Prostate gland (tissue), 2 donors: ENCODE results near the gene CTF1. TPM values are rescaled to one million over a fixed set of nuclear protein-coding genes. Genes with fewer than 3 reads are reported as not detected.
"Not testable (repeated sequence)": the region's sequence is repeated elsewhere in the genome, so short reads cannot be mapped to it uniquely, and the experiment has no call there.

Experiments used
- DNase-seq: peaks from one replicate; pipeline ENCODE4 v3.0.0-alpha.2; 2019; ENCODE audit warnings: low spot score
- H3K27ac ChIP-seq, 2 donors: fragments of 200-600 bp; sonication (generic); 2 replicates each; pipeline ENCODE4 v1.5.1; 2017 to 2019
- H3K27me3 ChIP-seq: fragments of 200-600 bp; sonication (generic); replicated peaks from 2 replicates; pipeline ENCODE4 v1.5.1; 2019; ENCODE audit not compliant: insufficient read depth
- H3K36me3 ChIP-seq, 2 donors: fragments of 200-600 bp; sonication (generic); 1 replicate in 1 of 2; 2 replicates in 1 of 2; pipeline versions ENCODE4 v1.5.1 to v1.8.1; 2017 to 2019
- H3K4me1 ChIP-seq: fragments of 200-600 bp; sonication (generic); replicated peaks from 2 replicates; pipeline ENCODE4 v1.5.1; 2019
- H3K4me3 ChIP-seq, 2 donors: fragments of 200-600 bp; sonication (generic); 2 replicates each; pipeline ENCODE4 v1.5.1; 2017 to 2019
- H3K9me3 ChIP-seq: fragments of 200-600 bp; sonication (generic); 2 replicates; pipeline ENCODE4 v1.5.1; 2017
- POLR2A ChIP-seq: fragments of 450-650 bp; IDR thresholded peaks from one replicate; pipeline ENCODE4 v1.6.1; 2016; ENCODE audit warnings: antibody characterized with exemption, mild to moderate bottlenecking
- POLR2AphosphoS5 ChIP-seq: sonication (generic); formaldehyde crosslinking; IDR thresholded peaks from one replicate; pipeline ENCODE4 v1.6.1; 2017; ENCODE audit warnings: antibody characterized with exemption
- WGBS: methylation state at CpG from one replicate; pipeline ENCODE4 v1.1.5; 2018; 5-methylcytosine and 5-hydroxymethylcytosine counted together
- intact Hi-C: fragments of 100-400 bp; cut with DNase I; formaldehyde crosslinking; loops from one replicate; pipeline ENCODE4 v1.14.2; 2022
- total RNA-seq, 2 donors: library from RNA; depleted of rRNA; stranded (reverse); fragments of >200 nt; gene quantifications; one replicate each; pipeline ENCODE4 v1.1.0, GENCODE V29; 2016
- TF ChIP-seq, protein P1 (sequence below), 4 experiments: fragments of 200-600 bp in 2 of 4; fragments of 450-650 bp in 2 of 4; sonication (generic) in 2 of 4; IDR thresholded peaks; 1 replicate in 3 of 4; 2 replicates in 1 of 4; pipeline ENCODE4 v1.5.1; 2016 to 2019; ENCODE audit warnings: antibody characterized with exemption in 4 of 4, mild to moderate bottlenecking in 2 of 4, moderate library complexity in 2 of 4

The CTF1 gene
- total RNA-seq, 2 donors from 2014 or later: 9.8 to 13.9 TPM

DNA sequence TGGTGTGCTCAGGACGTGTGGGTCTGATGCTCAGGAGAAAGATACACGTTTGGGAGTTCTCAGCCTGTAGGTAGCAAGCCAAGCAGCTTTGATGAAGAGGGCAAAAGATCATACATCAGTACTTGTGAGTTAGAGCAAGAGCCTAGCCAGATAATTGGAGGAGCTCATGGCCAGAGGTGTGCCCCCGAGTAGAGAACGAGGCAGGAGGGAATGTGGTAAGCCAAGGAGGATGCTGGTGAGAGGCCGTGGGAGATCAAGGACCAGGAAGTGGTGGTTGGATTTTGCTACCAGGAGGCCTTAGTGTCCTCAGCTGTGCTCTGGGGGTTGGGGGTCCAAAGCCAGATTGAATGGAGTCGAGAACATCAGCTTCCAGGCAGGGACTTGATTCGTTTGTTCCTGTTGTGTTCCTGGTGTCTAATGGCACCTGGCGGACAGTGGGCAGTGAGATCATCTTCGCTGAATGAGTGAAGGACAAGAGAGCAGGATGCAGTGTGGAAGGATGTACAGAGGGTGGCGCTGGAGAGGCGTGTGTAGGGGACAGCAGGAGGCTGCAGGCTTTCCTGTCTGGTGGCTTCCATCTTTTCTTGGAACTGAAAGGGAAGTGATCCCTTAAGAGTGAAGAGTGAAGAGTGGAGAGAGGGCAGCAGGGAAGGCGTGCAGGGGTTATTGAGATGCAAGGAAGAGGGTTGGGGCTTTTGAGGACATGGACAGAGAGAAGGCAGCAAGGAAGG lies 38.6 kb downstream of the CTF1 start:
- Histone ChIP-seq H3K4me3 (no peak overlapping the region), H3K36me3 (peaks cover 0 to 5% of the 10 kb centered on the region in 2 donors)

DNA sequence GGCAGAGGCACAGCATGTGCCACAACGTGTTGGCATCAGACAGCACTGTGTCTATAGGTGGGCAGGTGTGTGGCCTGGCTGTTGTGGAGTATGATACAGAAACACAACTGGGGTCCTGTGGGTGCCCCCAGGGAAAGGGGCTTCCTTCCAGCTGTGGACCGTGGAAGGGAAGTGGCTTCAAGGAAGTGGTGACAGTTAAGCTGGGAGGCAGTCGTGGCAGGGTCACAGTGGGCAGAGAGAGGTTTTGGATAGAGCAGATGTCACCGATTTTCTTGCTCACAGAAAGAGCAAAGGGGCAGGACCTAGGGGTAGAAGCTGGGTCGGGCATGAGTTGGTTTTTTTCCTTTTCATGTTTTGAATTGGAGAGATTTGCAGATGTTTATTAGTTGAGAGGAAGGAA lies 41.3 kb downstream of the CTF1 start:
- intact Hi-C loops: no loop called here
- Histone ChIP-seq H3K27me3 (no peaks in the 10 kb centered on the region), H3K4me1 (no peaks in the 10 kb centered on the region), H3K4me3 (no peak overlapping the region), H3K36me3 (no peaks in the 10 kb centered on the region), H3K27ac (no peak overlapping the region), H3K9me3 (no peaks in the 10 kb centered on the region)
- 67% methylated on average over 5 of the region's 5 CpGs for WGBS
- TF ChIP-seq POLR2AphosphoS5: no peak
- TF ChIP-seq POLR2A: no peak
- TF ChIP-seq, protein P1, sequence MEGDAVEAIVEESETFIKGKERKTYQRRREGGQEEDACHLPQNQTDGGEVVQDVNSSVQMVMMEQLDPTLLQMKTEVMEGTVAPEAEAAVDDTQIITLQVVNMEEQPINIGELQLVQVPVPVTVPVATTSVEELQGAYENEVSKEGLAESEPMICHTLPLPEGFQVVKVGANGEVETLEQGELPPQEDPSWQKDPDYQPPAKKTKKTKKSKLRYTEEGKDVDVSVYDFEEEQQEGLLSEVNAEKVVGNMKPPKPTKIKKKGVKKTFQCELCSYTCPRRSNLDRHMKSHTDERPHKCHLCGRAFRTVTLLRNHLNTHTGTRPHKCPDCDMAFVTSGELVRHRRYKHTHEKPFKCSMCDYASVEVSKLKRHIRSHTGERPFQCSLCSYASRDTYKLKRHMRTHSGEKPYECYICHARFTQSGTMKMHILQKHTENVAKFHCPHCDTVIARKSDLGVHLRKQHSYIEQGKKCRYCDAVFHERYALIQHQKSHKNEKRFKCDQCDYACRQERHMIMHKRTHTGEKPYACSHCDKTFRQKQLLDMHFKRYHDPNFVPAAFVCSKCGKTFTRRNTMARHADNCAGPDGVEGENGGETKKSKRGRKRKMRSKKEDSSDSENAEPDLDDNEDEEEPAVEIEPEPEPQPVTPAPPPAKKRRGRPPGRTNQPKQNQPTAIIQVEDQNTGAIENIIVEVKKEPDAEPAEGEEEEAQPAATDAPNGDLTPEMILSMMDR (IDR thresholded peaks at IDR 0.05): no peak
- no peak for DNase-seq

More for the DNA sequence above, 38.6 kb downstream of the CTF1 start:
- Histone ChIP-seq H3K27me3 (no peaks in the 10 kb centered on the region), H3K9me3 (no peaks in the 10 kb centered on the region), H3K27ac (no peak overlapping the region), H3K4me1 (no peaks in the 10 kb centered on the region)
- intact Hi-C loops: no loop called here
- TF ChIP-seq, protein P1 (IDR thresholded peaks at IDR 0.05): peak in 3 of 4 experiments; percentile 19 to 41 (median 25)
- TF ChIP-seq POLR2A (no peak), POLR2AphosphoS5 (no peak)
- WGBS: 60% methylated on average over 12 of the region's 12 CpGs
- no peak for DNase-seq

DNA sequence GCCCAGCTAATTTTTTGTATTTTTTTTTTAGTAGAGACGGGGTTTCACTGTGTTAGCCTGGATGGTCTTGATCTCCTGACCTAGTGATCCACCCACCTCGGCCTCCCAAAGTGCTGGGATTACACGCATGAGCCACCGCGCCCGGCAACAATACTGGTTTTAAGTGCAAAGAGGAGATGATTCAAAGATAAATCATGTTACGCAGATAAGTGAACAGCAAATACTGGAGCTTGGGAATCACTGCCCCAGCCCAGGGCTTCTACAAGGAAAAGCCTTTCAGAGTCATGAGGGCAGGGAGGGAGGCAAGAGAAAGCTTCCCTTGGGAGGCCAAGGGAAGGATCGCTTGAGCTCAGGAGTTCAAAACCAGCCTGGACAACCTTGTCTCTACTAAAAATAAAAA lies 43.2 kb downstream of the CTF1 start:
- H3K27ac ChIP-seq, intact Hi-C loops, H3K9me3 ChIP-seq, H3K27me3 ChIP-seq, H3K36me3 ChIP-seq, H3K4me1 ChIP-seq, DNase-seq, H3K4me3 ChIP-seq: not testable (repeated sequence)
- 91% methylated on average over 8 of the region's 8 CpGs for WGBS

DNA sequence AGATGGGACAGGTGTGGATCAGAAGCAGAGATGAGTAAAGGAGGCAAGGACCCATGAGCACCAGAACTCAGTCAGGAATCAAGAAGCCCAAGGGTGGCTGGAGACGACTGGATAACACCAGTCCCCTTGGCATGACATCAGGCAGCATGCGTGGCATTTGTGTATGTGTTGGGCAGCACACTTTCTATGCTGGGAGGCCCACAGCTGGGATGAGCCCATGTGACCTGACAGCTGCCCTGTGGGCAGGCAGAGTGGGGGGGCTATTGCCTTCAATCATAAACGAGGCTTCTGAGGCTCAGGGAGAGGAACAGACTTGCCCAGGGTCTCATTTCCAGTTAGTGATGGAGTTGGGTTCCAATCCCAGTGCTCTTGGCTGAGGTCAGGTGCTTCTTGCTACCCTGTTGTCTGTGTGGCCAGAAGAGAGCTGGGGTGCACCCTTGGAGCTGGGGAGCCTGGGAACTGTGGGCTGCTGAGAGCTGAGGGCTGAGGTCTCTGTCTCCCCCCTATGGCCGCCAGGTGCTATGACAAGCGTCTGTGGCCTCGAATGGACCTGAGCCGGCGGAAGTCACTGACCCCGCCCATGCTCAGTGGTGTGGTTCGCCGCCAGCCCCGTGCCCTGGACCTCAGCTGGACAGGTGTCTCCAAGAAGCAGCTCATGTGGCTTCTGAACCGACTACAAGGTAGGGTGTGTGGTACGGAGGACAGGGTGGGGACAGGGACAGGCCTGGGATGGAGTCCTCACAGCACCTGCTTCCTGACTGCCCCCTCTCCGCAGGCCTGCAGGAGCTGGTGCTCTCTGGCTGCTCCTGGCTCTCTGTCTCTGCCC lies 45.4 kb downstream of the CTF1 start:
- Histone ChIP-seq H3K4me3 (no peak overlapping the region), H3K36me3 (no peaks in the 10 kb centered on the region), H3K9me3 (no peaks in the 10 kb centered on the region), H3K4me1 (no peaks in the 10 kb centered on the region), H3K27me3 (no peaks in the 10 kb centered on the region), H3K27ac (no peak overlapping the region)
- TF ChIP-seq POLR2A (no peak), POLR2AphosphoS5 (peak; percentile 7)
- TF ChIP-seq, protein P1 (IDR thresholded peaks at IDR 0.05): peak; percentile 33 to 85 (median 68)
- DNase-seq: peak; percentile 61
- intact Hi-C loops: no loop called here
- WGBS: 21% methylated on average over 15 of the region's 15 CpGs

DNA sequence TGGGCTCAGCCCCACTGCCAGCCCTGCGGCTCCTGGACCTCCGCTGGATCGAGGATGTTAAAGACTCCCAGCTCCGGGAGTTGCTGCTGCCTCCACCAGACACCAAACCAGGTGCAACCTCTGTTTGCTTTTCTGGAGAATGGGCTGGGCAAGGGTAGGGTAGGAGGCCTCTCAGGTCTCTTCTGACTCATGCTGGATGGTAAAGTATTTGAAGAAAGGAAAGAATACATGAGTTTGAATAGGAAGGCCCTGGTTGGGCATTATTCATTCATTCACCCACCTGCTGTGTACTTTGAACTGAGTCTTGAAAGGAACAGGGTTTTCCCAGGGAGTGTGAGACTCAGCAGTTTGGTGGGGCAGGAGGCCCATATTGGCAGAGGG lies 46.0 kb downstream of the CTF1 start:
- TF ChIP-seq POLR2AphosphoS5 (no peak), POLR2A (no peak)
- TF ChIP-seq, protein P1 (IDR thresholded peaks at IDR 0.05): no peak
- no peak for DNase-seq
- Histone ChIP-seq H3K4me1 (no peaks in the 10 kb centered on the region), H3K27me3 (no peaks in the 10 kb centered on the region), H3K36me3 (no peaks in the 10 kb centered on the region), H3K4me3 (no peak overlapping the region), H3K27ac (no peak overlapping the region), H3K9me3 (no peaks in the 10 kb centered on the region)
- 75% methylated on average over 4 of the region's 4 CpGs for WGBS
- intact Hi-C loops: no loop called here
